HG03575 (cell line): ENCODE results near the gene FARSA.
"Not testable (repeated sequence)": the region's sequence is repeated elsewhere in the genome, so short reads cannot be mapped to it uniquely, and the experiment has no call there.

Source experiments
- ATAC-seq: cut with Tn5 transposase; IDR thresholded peaks from one replicate; pipeline ENCODE4 v1.9.1; 2021; ENCODE audit not compliant: unreplicated experiment, insufficient number of reproducible peaks, low FRiP score; ENCODE audit errors: extremely low read depth

Gene FARSA

DNA sequence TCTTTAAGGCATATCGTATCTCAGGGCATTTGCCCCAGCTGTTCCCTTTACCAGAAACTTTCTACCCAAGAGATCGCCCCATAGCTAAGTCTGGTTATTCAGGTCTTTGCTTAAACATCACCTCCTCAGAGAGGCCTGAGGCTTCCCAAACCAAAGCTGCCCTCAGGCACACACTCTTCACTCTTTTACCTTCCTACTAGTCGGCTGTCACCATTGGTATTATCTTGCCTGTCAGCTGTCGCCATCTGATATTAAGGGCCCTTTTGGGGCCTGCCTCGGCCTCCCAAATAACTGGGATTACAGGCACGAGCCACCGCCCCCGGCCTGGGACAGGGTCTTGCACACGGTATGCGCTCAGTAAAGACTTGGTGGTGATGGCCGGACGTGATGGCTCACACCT is 22.5 kb upstream of the FARSA start:
- no peak for ATAC-seq

DNA sequence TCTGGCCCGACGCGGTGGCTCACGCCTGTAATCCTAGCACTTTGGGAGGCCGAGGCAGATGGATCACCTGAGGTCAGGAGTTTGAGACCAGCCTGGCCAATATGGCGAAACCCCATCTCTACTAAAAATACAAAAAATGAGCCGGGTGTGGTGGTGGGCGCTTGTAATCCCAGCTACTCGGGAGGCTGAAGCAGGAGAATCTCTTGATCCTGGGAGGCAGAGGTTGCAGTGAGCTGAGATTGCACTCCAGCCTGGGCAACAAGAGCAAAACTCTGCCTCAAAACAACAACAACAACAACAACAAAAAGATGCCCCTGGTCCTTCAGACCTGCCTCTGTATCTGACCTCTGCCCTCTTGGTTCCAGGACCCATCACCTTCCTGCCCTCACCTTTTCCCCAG is 22.1 kb upstream of the FARSA start:
- ATAC-seq: not testable (repeated sequence)

DNA sequence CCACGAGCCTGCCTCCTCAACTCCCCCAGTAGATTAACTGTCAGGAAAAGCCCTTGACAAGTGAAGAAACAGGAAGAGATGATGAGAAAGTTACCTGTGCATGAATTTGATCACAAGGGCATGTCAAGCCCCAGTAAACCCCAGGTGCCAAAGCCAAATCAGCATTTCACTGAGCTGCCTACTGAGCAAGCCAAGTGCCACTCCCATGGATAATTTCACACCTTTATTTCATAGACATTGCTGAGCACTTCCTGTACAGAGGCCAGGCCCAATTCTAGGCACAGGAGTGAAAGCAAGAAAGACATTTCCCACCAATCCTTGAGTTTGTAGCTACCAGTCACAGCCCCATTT is 21.1 kb upstream of the FARSA start:
- ATAC-seq: no peak

DNA sequence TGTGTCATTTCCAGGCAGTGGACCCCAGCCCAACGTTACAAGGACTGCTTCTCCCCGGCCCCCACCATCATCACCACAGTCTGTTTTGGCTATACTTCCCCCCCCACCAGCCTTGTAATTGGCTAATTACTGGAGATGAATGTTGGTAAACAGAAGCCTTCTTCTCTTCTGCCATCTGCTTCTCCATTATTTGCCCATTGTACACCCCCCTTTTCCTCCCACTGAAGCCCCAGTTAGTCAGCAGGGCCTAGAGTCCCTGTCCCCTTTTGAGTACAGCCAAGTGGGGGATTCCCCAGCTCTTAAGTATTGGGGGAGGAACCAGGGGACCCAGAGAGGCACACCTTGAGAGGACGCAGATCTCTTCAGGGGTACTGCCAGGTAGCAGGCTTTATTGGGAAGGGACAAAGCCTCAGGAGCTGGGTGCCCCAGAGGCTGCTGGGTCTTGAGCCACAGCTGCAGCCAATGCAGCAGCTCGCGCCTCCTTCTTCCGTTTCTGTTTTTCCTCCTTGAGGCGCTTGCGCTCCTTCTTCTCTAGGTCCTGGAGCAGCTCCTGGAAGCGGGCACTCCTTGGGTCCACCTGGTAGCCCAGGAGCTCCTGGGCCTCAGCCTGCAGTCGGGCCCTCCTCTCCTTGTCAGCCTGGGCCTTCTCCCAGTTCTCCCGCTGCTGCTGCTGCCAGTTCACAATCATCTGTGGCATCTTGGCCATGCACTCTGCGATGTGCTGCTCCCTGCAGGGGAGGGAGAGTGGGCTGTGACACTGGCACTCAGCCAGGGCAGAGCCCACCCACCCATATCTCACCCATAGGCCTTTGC is 20.5 kb upstream of the FARSA start:
- ATAC-seq: no peak

DNA sequence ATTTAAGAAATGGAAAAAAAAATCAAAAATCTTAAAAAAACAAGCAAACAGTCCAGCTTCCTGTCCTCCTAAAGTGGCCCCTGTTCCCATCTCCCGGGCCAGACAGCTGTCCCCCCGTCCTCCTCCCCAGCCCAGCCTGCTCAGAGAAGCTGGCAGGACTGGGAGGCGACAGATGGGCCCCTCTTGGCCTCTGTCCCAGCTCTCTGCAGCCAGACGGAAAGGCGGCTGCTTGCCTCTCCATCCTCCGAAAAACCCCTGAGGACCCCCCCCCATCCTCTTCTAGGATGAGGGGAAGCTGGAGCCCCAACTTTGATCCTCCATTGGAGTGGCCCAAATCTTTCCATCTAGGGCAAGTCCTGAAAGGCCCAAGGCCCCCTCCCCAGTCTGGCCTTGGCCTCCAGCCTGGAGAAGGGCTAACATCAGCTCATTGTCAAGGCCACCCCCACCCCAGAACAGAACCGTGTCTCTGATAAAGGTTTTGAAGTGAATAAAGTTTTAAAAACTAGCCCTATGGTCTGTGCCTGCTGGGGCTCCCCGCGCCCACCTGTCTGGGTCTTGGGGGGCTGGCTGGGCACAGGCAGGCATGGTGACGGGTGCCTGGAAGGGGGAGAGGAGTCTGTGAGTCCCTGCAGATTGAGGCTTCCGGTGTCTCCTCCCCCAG is 19.8 kb upstream of the FARSA start:
- no peak for ATAC-seq

DNA sequence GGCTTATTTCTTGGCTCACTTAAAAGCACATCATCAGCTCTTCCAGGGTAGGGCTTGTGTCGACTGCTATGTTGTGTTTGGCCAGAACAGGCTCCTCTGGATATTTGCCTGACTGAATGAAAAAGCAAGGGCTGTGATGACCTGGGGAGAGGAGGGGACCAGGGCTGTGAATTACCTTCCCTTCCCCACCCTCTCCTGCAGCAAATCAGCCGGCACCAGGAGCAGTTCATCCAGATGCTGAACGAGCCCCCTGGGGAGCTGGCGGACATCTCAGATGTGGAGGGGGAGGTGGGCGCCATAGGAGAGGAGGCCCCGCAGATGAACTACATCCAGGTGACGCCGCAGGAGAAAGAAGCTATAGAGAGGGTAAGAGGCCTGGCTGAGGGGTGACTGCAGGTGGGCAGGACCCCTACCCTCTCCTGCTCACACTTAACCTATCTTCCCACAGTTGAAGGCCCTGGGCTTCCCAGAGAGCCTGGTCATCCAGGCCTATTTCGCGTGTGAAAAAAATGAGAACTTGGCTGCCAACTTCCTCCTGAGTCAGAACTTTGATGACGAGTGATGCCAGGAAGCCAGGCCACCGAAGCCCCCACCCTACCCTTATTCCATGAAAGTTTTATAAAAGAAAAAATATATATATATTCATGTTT is 19.1 kb upstream of the FARSA start:
- no peak for ATAC-seq

DNA sequence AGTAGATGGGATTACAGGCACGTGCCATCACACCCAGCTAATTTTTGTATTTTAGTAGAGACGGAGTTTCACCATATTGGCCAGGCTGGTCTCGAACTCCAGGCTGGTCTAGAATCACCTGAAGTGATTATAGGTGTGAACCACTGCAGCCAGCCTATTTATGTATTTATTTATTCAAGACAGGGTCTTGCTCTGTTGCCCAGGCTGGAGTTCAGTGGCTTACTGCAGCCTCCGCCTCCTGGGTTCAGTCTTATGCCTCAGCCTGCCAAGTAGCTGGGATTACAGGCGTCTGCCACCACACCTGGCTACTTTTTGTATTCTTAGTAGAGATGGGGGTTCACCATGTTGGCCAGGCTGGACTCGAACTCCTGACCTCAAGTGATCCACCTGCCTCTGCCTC is 18.5 kb upstream of the FARSA start:
- ATAC-seq: not testable (repeated sequence)

DNA sequence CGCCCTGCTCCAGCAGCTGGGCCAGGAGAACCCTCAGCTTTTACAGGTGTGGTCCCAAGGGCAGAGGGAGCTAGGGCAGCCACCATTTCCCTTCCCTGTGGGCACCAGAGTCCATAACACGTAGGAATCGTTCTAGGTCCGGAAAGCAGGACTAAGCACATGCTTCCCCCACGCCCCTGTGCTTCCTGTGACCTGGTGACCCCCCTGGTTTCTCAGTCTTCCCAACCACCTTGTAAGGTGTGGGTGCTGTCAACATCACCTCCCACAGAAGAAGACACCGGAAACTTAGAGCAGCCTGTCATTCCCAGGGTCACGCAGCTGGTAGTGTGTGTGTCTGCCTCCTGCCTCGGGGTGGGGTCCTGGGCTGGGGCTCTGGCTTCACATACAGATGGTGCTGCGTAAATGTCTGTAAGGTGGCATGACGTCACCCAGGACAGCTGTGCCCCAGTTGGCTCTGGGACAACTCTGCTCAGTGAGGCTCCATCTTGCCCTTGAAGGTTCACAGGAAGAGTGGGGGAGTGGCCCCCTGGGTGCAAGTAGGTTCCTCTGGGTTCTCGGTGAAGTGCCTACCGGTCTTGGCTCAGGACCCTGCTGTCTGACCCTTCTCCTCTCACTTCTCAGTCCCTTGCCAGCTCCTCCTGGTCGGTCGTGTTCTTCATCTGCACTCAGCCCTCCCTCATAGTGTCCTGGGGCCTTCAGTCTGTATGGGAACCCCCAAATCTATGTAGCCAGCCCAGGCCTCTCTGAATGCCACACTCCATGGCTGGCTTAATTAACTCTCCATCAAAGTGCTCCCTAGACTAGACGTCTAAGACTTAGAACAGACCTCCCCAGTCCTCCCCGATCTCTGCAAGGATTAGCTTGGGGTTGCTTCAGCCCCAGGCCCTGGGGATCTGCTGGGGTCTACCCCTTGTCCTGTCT is 16.1 kb upstream of the FARSA start:
- ATAC-seq: no peak

DNA sequence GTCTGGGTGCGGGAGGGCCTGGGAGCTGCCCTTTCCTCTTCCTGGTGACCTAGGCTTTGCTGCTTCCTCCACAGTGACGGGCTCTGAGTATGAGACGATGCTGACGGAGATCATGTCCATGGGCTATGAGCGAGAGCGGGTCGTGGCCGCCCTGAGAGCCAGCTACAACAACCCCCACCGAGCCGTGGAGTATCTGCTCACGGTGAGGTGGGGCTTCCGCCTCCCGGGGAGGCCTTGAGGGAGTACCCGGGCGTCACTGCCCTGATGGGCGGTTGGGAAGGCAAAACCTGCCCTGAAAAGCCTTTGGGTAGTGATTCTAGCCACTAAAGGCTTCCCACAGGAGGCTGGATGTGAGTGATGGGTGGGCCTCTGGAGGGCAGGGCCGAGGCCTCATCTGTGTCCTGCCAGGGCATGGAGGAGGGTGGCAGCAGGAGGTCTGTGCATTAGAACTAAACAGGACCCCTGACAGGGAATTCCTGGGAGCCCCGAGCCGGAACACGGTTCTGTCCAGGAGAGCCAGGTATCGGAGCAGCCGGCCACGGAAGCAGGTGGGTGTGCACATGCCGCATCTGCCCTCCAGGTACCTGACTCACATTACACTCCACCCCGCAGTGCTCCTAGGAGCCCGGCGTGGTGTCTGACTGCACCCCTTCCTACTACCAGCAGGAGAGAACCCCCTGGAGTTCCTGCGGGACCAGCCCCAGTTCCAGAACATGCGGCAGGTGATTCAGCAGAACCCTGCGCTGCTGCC is 15.3 kb upstream of the FARSA start:
- ATAC-seq: no peak

DNA sequence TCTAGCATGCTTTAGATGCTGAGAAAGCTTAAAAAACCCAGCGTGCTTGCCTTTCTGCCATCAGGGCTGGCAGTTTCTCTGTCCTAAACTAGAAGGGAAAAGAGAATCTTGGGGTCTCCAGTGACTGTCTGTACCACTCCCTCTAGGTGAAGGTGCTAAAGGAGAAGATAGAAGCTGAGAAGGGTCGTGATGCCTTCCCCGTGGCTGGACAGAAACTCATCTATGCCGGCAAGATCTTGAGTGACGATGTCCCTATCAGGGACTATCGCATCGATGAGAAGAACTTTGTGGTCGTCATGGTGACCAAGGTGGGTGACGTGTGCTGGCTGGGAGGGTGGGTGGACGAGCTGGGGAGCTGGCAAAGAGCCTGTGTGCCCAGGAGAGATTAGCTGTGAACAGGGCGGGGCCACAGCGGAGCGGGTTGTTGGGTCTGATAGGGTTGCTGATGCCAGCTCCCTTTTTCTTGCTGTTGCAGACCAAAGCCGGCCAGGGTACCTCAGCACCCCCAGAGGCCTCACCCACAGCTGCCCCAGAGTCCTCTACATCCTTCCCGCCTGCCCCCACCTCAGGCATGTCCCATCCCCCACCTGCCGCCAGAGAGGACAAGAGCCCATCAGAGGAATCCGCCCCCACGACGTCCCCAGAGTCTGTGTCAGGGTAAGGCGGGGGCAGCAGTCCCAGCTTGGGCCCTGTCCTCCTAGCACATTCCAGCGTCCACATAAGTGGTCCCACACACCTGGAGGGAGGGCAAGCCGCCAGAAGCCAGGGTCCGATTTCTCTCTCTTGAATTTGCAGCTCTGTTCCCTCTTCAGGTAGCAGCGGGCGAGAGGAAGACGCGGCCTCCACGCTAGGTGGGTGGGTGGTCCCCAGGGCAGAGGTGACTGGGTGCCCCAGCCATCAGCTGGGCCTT is 14.4 kb upstream of the FARSA start:
- ATAC-seq: no peak

DNA sequence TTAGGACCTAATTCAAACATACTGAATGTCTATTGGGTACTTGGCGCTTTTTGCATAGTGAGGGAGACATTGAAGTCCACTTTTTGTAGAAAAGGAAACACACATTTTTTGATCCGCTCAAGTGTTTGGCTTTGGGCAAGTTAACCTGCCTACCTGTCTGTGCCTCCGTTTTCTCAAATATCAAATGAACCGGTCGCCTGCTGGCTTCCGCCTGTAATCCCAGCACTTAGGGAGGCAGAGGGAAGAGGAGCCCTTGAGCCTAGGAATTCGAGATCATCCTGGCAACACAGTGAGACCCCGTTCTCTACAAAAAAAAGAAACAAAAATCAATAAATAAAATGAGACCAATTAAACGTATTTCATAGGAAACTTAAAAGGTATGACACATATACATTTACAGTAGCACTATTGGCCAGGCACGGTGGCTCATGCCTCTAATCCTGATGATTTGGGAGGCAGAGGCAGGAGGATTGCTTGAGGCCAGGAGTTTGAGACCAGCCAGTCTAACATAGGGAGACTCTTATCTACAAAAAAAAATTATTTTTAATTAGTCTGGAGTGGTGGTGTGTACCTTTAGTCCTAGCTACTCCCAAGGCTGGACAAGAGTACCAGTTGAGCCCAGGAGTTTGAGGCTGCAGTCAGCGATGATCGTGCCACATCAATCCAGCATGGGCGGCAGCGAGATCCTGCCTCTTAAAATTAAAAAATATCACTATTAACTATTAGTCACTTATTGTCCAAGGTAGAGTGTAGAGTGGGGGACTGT is 13.4 kb upstream of the FARSA start:
- no peak for ATAC-seq

DNA sequence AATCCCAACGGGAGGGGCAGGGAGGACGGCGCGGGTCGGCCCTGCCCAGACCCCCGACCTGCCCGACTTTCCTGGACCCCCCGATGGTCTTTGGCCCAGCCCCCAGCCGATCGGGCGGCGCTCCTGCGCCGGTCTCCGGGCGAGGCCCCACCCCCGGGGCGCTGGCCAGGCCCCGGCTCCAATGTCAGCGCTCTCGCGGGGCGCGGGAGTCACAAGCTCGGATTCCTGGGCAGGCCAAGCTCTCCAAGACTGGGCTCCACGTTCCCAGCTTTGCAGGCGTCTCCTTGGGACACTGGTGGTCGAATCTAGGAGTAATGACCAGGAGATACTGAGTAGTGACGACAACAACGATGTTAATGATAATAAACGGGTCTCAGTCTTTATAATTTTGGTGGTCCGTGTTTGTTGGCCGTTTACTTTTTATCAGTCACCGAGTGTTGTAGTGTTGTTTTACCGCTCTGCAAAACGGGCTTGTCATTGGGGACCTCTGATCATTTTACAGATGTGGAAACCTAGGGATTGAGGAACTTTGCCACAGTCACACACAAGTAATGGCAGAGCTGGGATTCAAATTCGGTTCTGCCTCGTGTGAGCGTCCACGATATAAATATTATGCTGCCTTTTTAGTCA is 12.7 kb upstream of the FARSA start:
- ATAC-seq: no peak

DNA sequence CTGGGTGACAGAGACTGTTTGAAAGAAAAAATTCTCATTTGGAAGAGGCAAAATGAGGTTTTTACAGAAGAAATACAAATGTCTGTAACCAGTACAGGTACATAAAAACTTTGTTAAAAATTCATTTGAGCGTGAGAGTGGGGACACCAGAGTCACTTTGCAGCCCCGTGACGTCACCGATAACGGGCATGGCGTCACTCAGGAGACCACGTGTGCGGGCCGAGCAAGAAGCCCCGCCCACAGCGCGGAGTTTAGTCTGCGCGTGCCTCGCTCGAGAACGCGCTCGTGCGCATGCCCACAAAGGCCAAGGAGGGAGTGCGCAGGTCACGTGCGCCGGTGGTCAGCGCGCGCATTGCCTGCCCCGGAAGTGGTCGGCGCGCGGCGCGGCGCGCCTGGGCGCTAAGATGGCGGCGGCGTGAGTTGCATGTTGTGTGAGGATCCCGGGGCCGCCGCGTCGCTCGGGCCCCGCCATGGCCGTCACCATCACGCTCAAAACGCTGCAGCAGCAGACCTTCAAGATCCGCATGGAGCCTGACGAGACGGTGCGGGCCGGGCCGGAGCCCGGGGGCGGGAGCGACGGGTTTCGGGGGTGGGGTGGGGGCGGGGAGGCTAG is 12.1 kb upstream of the FARSA start, which contains the start of gene RAD23A:
RAD23A (plus strand) TSS at position 384 of the 613 bp plus-strand sequence; CDS start at position 471, 87 bp downstream.
- peak; percentile 36 for ATAC-seq

DNA sequence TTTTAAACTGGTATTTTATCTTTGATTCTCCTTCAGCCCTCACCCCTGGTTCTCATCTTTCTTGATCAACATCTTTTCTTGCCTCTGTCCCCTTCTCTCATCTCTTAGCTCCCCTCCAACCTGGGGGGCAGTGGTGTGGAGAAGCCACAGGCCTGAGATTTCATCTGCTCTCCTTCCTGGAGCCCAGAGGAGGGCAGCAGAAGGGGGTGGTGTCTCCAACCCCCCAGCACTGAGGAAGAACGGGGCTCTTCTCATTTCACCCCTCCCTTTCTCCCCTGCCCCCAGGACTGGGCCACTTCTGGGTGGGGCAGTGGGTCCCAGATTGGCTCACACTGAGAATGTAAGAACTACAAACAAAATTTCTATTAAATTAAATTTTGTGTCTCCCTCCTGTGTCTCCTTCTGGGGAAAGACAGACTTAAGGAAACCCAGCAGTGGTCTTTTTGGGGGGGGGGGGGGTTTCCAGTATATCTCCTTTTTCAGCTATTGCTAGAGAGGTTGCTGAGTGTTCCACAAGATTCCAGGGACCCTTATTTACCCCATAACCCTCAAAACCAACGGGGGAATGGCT is 10.7 kb upstream of the FARSA start:
- no peak for ATAC-seq

DNA sequence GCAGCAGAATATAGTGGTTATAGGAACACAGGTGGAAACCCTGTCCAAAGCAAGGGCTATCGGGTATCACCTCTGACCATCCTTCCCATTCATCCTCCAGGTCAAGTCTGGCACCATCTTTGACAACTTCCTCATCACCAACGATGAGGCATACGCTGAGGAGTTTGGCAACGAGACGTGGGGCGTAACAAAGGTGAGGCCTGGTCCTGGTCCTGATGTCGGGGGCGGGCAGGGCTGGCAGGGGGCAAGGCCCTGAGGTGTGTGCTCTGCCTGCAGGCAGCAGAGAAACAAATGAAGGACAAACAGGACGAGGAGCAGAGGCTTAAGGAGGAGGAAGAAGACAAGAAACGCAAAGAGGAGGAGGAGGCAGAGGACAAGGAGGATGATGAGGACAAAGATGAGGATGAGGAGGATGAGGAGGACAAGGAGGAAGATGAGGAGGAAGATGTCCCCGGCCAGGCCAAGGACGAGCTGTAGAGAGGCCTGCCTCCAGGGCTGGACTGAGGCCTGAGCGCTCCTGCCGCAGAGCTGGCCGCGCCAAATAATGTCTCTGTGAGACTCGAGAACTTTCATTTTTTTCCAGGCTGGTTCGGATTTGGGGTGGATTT is 10.0 kb upstream of the FARSA start:
- ATAC-seq: no peak
